B cell (primary cell): ENCODE measurements around the gene ELAVL3. TPM values are rescaled to one million over a fixed set of nuclear protein-coding genes. Genes with fewer than 3 reads are reported as not detected.
"Not testable (repeated sequence)": the region's sequence is repeated elsewhere in the genome, so short reads cannot be mapped to it uniquely, and the experiment has no call there.

Experiments
- ATAC-seq: fragments of 200-7000 bp; cut with Tn5 transposase; one replicate; pipeline ENCODE4 v1.10.0; 2021; ENCODE audit warnings: low read depth, mild to moderate bottlenecking, moderate number of reproducible peaks, moderate library complexity
- CTCF ChIA-PET: fragments of 350-600 bp; sonication (Branson Sonifier 250); formaldehyde crosslinking; loops from one replicate; lab custom pipeline; 2021; ENCODE audit warnings: antibody characterized with exemption, inconsistent platforms; lab: Charles Lee
- POLR2A ChIA-PET: fragments of 350-600 bp; sonication (Branson Sonifier 250); formaldehyde crosslinking; loops from one replicate; lab custom pipeline; 2021; ENCODE audit warnings: antibody characterized with exemption; lab: Charles Lee
- DNase-seq: peaks from one replicate; pipeline ENCODE4 v3.0.0; 2013
- H2AFZ ChIP-seq: 2 replicates; pipeline ENCODE4 v1.6.1; 2012; ENCODE audit warnings: mild to moderate bottlenecking, low read depth, low read length; ENCODE audit not compliant: insufficient read depth, poor library complexity, severe bottlenecking
- H3K27ac ChIP-seq, 2 donors: 1 replicate in 1 of 2; 2 replicates in 1 of 2; pipeline ENCODE4 v1.5.1; 2012 to 2013; ENCODE audit warnings: low read length in 2 of 2, mild to moderate bottlenecking in 2 of 2, moderate library complexity in 1 of 2
- H3K27me3 ChIP-seq, 4 experiments: fragments of 200-600 bp in 1 of 4; sonication (generic) in 1 of 4; replicated peaks in 1 of 4; 1 replicate in 2 of 4; 2 replicates in 2 of 4; pipeline versions ENCODE4 v1.6.1 to v1.7.0; 2013 to 2016; ENCODE audit warnings: low read length in 3 of 4, mild to moderate bottlenecking in 2 of 4, mixed read lengths in 1 of 4, moderate library complexity in 1 of 4; ENCODE audit not compliant: insufficient read depth in 4 of 4, control insufficient read depth in 3 of 4; ENCODE audit errors: control extremely low read depth in 1 of 4
- H3K36me3 ChIP-seq, 2 experiments: replicated peaks in 1 of 2; 1 replicate in 1 of 2; 2 replicates in 1 of 2; pipeline versions ENCODE4 v1.6.1 to v1.7.1; 2013; ENCODE audit warnings: low read length in 1 of 2; ENCODE audit not compliant: insufficient read depth in 2 of 2, control insufficient read depth in 1 of 2; ENCODE audit errors: control extremely low read depth in 1 of 2, extremely low read depth in 1 of 2
- H3K4me1 ChIP-seq, 2 donors: fragments of 200-600 bp in 1 of 2; sonication (generic) in 1 of 2; 1 replicate in 1 of 2; 2 replicates in 1 of 2; pipeline versions ENCODE4 v1.5.1 to v1.6.1; 2013 to 2017; ENCODE audit warnings: low read length in 2 of 2; ENCODE audit not compliant: control insufficient read depth in 2 of 2, insufficient read depth in 2 of 2
- H3K4me2 ChIP-seq: replicated peaks from 2 replicates; pipeline ENCODE3; 2012; ENCODE audit warnings: mild to moderate bottlenecking, low read depth, low read length; ENCODE audit not compliant: poor library complexity, severe bottlenecking
- H3K4me3 ChIP-seq, 5 experiments: fragments of 200-600 bp in 1 of 5; sonication (generic) in 1 of 5; 1 replicate in 3 of 5; 2 replicates in 2 of 5; pipeline versions ENCODE4 v1.5.1 to v1.7.0; 2011 to 2016; ENCODE audit warnings: low read length in 4 of 5, mild to moderate bottlenecking in 4 of 5, low read depth in 2 of 5, control low read depth in 1 of 5, moderate library complexity in 1 of 5; ENCODE audit not compliant: insufficient read depth in 1 of 5; ENCODE audit errors: control extremely low read depth in 1 of 5, extremely low read depth in 1 of 5
- H3K79me2 ChIP-seq: fragments of 200-600 bp; sonication (generic); one replicate; pipeline ENCODE4 v1.6.0; 2016; ENCODE audit warnings: low read length; ENCODE audit not compliant: control insufficient read depth, insufficient read depth
- H3K9ac ChIP-seq: fragments of 200-600 bp; sonication (generic); 2 replicates; pipeline ENCODE4 v1.6.1; 2017; ENCODE audit warnings: mild to moderate bottlenecking, low read length, moderate library complexity
- H3K9me3 ChIP-seq, 3 donors: one replicate each; pipeline versions ENCODE4 v1.6.1 to v1.7.1; 2013; ENCODE audit warnings: low read length in 2 of 3; ENCODE audit not compliant: control insufficient read depth in 2 of 3, insufficient read depth in 1 of 3; ENCODE audit errors: control extremely low read depth in 1 of 3
- H4K20me1 ChIP-seq: 2 replicates; pipeline ENCODE4 v1.6.0; 2012; ENCODE audit warnings: mild to moderate bottlenecking, low read length; ENCODE audit not compliant: insufficient read depth, control insufficient read depth, poor library complexity, severe bottlenecking
- H3K27ac Mint-ChIP-seq: one replicate; pipeline ENCODE4 v1.8.0; 2021; ENCODE audit warnings: mixed read lengths
- H3K27me3 Mint-ChIP-seq: one replicate; pipeline ENCODE4 v1.8.0; 2021; ENCODE audit warnings: mixed read lengths
- H3K4me1 Mint-ChIP-seq: one replicate; pipeline ENCODE4 v1.8.0; 2021; ENCODE audit warnings: mixed read lengths
- H3K4me3 Mint-ChIP-seq: one replicate; pipeline ENCODE4 v1.8.0; 2021; ENCODE audit warnings: mixed read lengths
- H3K9me3 Mint-ChIP-seq: one replicate; pipeline ENCODE4 v1.8.0; 2022; ENCODE audit warnings: mixed read lengths; ENCODE audit not compliant: insufficient read depth
- CTCF ChIP-seq: fragments of 200-600 bp; IDR thresholded peaks from one replicate; pipeline ENCODE4 v1.8.0; 2022; ENCODE audit warnings: antibody characterized with exemption, mild to moderate bottlenecking
- EZH2 ChIP-seq: IDR thresholded peaks from 2 replicates; pipeline ENCODE4 v1.6.1; 2012; ENCODE audit warnings: borderline replicate concordance, low read depth, mild to moderate bottlenecking, moderate library complexity, low read length; ENCODE audit not compliant: insufficient read depth, poor library complexity, severe bottlenecking
- WGBS: methylation state at CpG from one replicate; pipeline ENCODE4 v1.1.5; 2013; ENCODE audit warnings: missing lambda C conversion rate; ENCODE audit not compliant: insufficient coverage; 5-methylcytosine and 5-hydroxymethylcytosine counted together
- intact Hi-C: fragments of 100-400 bp; cut with micrococcal nuclease; formaldehyde crosslinking; loops from one replicate; pipeline ENCODE4 v1.10.0; 2022
- polyA plus RNA-seq: library from polyadenylated mRNA; depleted of rRNA; stranded (reverse); fragments of >200 nt; gene quantifications from 2 replicates; pipeline ENCODE4 v1.2.3, GENCODE V29; 2012
- total RNA-seq, 2 donors: library from RNA; stranded (reverse); fragments of 120-200 nt in 1 of 2; gene quantifications; 1 replicate in 1 of 2; 2 replicates in 1 of 2; pipeline versions ENCODE4 v1.2.3 to v1.2.4, GENCODE V29; 2013 to 2022

The ELAVL3 gene
- total and polyA plus RNA-seq, 2 donors (not counting 1 experiment from before 2014, with no cell fraction given), result 0.01 TPM; not detected in 1

- CTCF ChIA-PET, result interaction anchor here (1.2 kb wide), 1 partner anchor 98 kb away, joined by 3 read pairs; no protein-coding TSS in a partner anchor
- H3K27ac Mint-ChIP-seq, result no peak overlapping the region
- peak; percentile 52 for DNase-seq
- no peaks in the 10 kb centered on the region for H3K9me3 Mint-ChIP-seq
- H3K9ac ChIP-seq, result no peak overlapping the region
- H2AFZ ChIP-seq, result no peak overlapping the region
- no peak overlapping the region for H3K4me3 ChIP-seq
- H3K79me2 ChIP-seq, result no peaks in the 10 kb centered on the region
- peak overlapping the region; percentile 89 for H3K4me2 ChIP-seq
- H3K27ac ChIP-seq, result no peak overlapping the region
- WGBS, result 45% methylated on average over 14 of the region's 19 CpGs
- POLR2A ChIA-PET, result no interaction called here
- peaks cover 37 to 42% of the 10 kb centered on the region in 2 donors for H3K4me1 ChIP-seq
- H4K20me1 ChIP-seq, result no peaks in the 10 kb centered on the region
- peaks cover 0 to 2% of the 10 kb centered on the region in 2 experiments for H3K36me3 ChIP-seq
- TF ChIP-seq EZH2 (no peak), CTCF (no peak)
- H3K4me1 Mint-ChIP-seq, result peaks cover 25% of the 10 kb centered on the region
- H3K4me3 Mint-ChIP-seq, result peak overlapping the region; percentile 24
- H3K27me3 ChIP-seq, result peaks cover 0 to 46% (median 25%) of the 10 kb centered on the region in 4 experiments
- no peak for ATAC-seq
- H3K27me3 Mint-ChIP-seq, result peaks cover 40% of the 10 kb centered on the region
- H3K9me3 ChIP-seq, result peaks cover 0 to 22% (median 0%) of the 10 kb centered on the region in 3 donors
- intact Hi-C loops, result no loop called here
These were observed 2.4 kb downstream of the ELAVL3 start for GRCh38 chr19:11478167-11479089.

GRCh38 chr19:11475861-11476260, 5.0 kb downstream of the ELAVL3 start:
- Mint-ChIP-seq H3K4me3 (no peak overlapping the region), H3K27me3 (peaks cover 23% of the 10 kb centered on the region), H3K9me3 (no peaks in the 10 kb centered on the region), H3K4me1 (peaks cover 9% of the 10 kb centered on the region), H3K27ac (no peak overlapping the region)
- H4K20me1 ChIP-seq, result no peaks in the 10 kb centered on the region
- no peak overlapping the region for H3K4me2 ChIP-seq
- H3K9ac ChIP-seq, result no peak overlapping the region
- H3K4me1 ChIP-seq, result peaks cover 13 to 20% of the 10 kb centered on the region in 2 donors
- TF ChIP-seq EZH2 (no peak), CTCF (no peak)
- no peak overlapping the region for H2AFZ ChIP-seq
- peaks cover 0 to 6% (median 0%) of the 10 kb centered on the region in 3 donors for H3K9me3 ChIP-seq
- no peak for DNase-seq
- no peak for ATAC-seq
- no peaks in the 10 kb centered on the region for H3K79me2 ChIP-seq
- H3K27me3 ChIP-seq, result peaks cover 0 to 32% (median 10%) of the 10 kb centered on the region in 4 experiments
- no peak overlapping the region for H3K27ac ChIP-seq
- no peak overlapping the region for H3K4me3 ChIP-seq
- WGBS, result 96% methylated on average over 3 of the region's 8 CpGs
- POLR2A ChIA-PET, result no interaction called here
- H3K36me3 ChIP-seq, result no peaks in the 10 kb centered on the region
- CTCF ChIA-PET, result interaction anchor here (0.6 to 0.7 kb wide), 3 partner anchors 70 to 400 kb away, joined by 3 to 5 read pairs (median 4); no protein-coding TSS in a partner anchor
- intact Hi-C loops, result no loop called here

GRCh38 chr19:11475343-11475742, 5.5 kb downstream of the ELAVL3 start:
- H3K27ac Mint-ChIP-seq, H3K4me3 ChIP-seq, ATAC-seq, H4K20me1 ChIP-seq, H3K36me3 ChIP-seq, H2AFZ ChIP-seq, POLR2A ChIA-PET, H3K9me3 Mint-ChIP-seq, H3K27ac ChIP-seq, H3K79me2 ChIP-seq, H3K4me1 Mint-ChIP-seq, H3K9me3 ChIP-seq, H3K4me2 ChIP-seq, H3K9ac ChIP-seq, H3K4me3 Mint-ChIP-seq, DNase-seq, intact Hi-C loops: not testable (repeated sequence)
- Histone ChIP-seq H3K27me3 (peaks cover 0 to 30% (median 9%) of the 10 kb centered on the region in 4 experiments), H3K4me1 (peaks cover 11 to 17% of the 10 kb centered on the region in 2 donors)
- H3K27me3 Mint-ChIP-seq, result peaks cover 23% of the 10 kb centered on the region
- CTCF ChIA-PET, result interaction anchor here (0.6 to 0.7 kb wide), 3 partner anchors 71 to 399 kb away, joined by 3 to 5 read pairs (median 4); no protein-coding TSS in a partner anchor
- WGBS, result no CpG with 5 or more reads among the region's 3 CpGs
